ENCODE measurements around the gene KLF11. TPM values are rescaled to one million over a fixed set of nuclear protein-coding genes. Genes with fewer than 3 reads are reported as not detected.

The KLF11 gene
- total RNA-seq, 1 experiment from 2014 or later: 6.9 TPM

GRCh38 chr2:10038716-10039115, 4.6 kb upstream of the KLF11 start:
- H3K4me1 Mint-ChIP-seq (ENCODE audit: low read depth, unreplicated experiment): no peaks in the 10 kb centered on the region
- intact Hi-C loops (cut with micrococcal nuclease; ENCODE audit: unreplicated experiment): no loop called here
- CTCF ChIA-PET: no interaction called here
- no peak for TF ChIP-seq CTCF (IDR thresholded peaks at IDR 0.05; ENCODE audit: unreplicated experiment)
- no peak overlapping the region for H3K27ac Mint-ChIP-seq (ENCODE audit: unreplicated experiment)
- peaks cover 23% of the 10 kb centered on the region for H3K27me3 Mint-ChIP-seq (ENCODE audit: unreplicated experiment)
- no peak for DNase-seq
- H3K9me3 Mint-ChIP-seq (ENCODE audit: low read depth, unreplicated experiment): no peaks in the 10 kb centered on the region
- BruUV-seq (replicated peaks): no TSS peak
- H3K4me3 Mint-ChIP-seq (ENCODE audit: low read depth, unreplicated experiment): no peak overlapping the region
- peaks cover 19% of the 10 kb centered on the region for H3K36me3 Mint-ChIP-seq (ENCODE audit: insufficient read depth, unreplicated experiment)

GRCh38 chr2:10039658-10040410, 3.5 kb upstream of the KLF11 start:
- CTCF ChIA-PET: no interaction called here
- peaks cover 28% of the 10 kb centered on the region for H3K36me3 Mint-ChIP-seq (ENCODE audit: insufficient read depth, unreplicated experiment)
- H3K4me1 Mint-ChIP-seq (ENCODE audit: low read depth, unreplicated experiment): no peaks in the 10 kb centered on the region
- H3K27ac Mint-ChIP-seq (ENCODE audit: unreplicated experiment): no peak overlapping the region
- H3K9me3 Mint-ChIP-seq (ENCODE audit: low read depth, unreplicated experiment): no peaks in the 10 kb centered on the region
- peaks cover 23% of the 10 kb centered on the region for H3K27me3 Mint-ChIP-seq (ENCODE audit: unreplicated experiment)
- no peak overlapping the region for H3K4me3 Mint-ChIP-seq (ENCODE audit: low read depth, unreplicated experiment)
- no TSS peak for BruUV-seq (replicated peaks)
- no peak for DNase-seq
- no peak for TF ChIP-seq CTCF (IDR thresholded peaks at IDR 0.05; ENCODE audit: unreplicated experiment)
- intact Hi-C loops (cut with micrococcal nuclease; ENCODE audit: unreplicated experiment): no loop called here

- TF ChIP-seq CTCF (IDR thresholded peaks at IDR 0.05; ENCODE audit: unreplicated experiment): no peak
- intact Hi-C loops (cut with micrococcal nuclease; ENCODE audit: unreplicated experiment): no loop called here
These were observed 1.6 kb upstream of the KLF11 start for GRCh38 chr2:10041711-10042110.

GRCh38 chr2:10042301-10043161, 819 bp upstream of the KLF11 start:
- Mint-ChIP-seq H3K27me3 (ENCODE audit: unreplicated experiment) (peaks cover 23% of the 10 kb centered on the region), H3K9me3 (ENCODE audit: low read depth, unreplicated experiment) (no peaks in the 10 kb centered on the region), H3K36me3 (ENCODE audit: insufficient read depth, unreplicated experiment) (peaks cover 32% of the 10 kb centered on the region), H3K4me3 (ENCODE audit: low read depth, unreplicated experiment) (peak overlapping the region; percentile 52), H3K4me1 (ENCODE audit: low read depth, unreplicated experiment) (no peaks in the 10 kb centered on the region), H3K27ac (ENCODE audit: unreplicated experiment) (peak overlapping the region; percentile 33)
- CTCF ChIA-PET: no interaction called here
- no peak for TF ChIP-seq CTCF (IDR thresholded peaks at IDR 0.05; ENCODE audit: unreplicated experiment)
- intact Hi-C loops (cut with micrococcal nuclease; ENCODE audit: unreplicated experiment): no loop called here
- DNase-seq: no peak
- BruUV-seq (replicated peaks): no TSS peak

More at GRCh38 chr2:10041711-10042110, 1.6 kb upstream of the KLF11 start:
- BruUV-seq (replicated peaks): TSS peak; percentile 57
- peaks cover 23% of the 10 kb centered on the region for H3K27me3 Mint-ChIP-seq (ENCODE audit: unreplicated experiment)
- peak overlapping the region; percentile 14 for H3K4me3 Mint-ChIP-seq (ENCODE audit: low read depth, unreplicated experiment)
- no peaks in the 10 kb centered on the region for H3K4me1 Mint-ChIP-seq (ENCODE audit: low read depth, unreplicated experiment)
- H3K9me3 Mint-ChIP-seq (ENCODE audit: low read depth, unreplicated experiment): no peaks in the 10 kb centered on the region
- DNase-seq: no peak
- CTCF ChIA-PET: no interaction called here
- H3K36me3 Mint-ChIP-seq (ENCODE audit: insufficient read depth, unreplicated experiment): peaks cover 28% of the 10 kb centered on the region
- peak overlapping the region; percentile 65 for H3K27ac Mint-ChIP-seq (ENCODE audit: unreplicated experiment)

All from Calu3 (cell line).